ENCODE results near the gene SPDYE6.
"Not testable (repeated sequence)": the region's sequence is repeated elsewhere in the genome, so short reads cannot be mapped to it uniquely, and the experiment has no call there.

SPDYE6 gene

GRCh38 chr7:102317231-102318059 lies 38.8 kb downstream of the SPDYE6 start:
- DNase-seq: no peak
- no peak for ATAC-seq

GRCh38 chr7:102313997-102314780 lies 42.1 kb downstream of the SPDYE6 start:
- ATAC-seq (no peak), DNase-seq (no peak)

- no peak for ATAC-seq
- no peak for DNase-seq
Observed at GRCh38 chr7:102312317-102312716, 43.9 kb downstream of the SPDYE6 start.

GRCh38 chr7:102310414-102310815 lies 45.8 kb downstream of the SPDYE6 start:
- ATAC-seq (no peak), DNase-seq (no peak)

- DNase-seq: peak; percentile 47
Observed at GRCh38 chr7:102306916-102307677, 49.1 kb downstream of the SPDYE6 start.

GRCh38 chr7:102305414-102306268 lies 50.6 kb downstream of the SPDYE6 start:
- ATAC-seq (no peak), DNase-seq (no peak)

More at GRCh38 chr7:102306916-102307677, 49.1 kb downstream of the SPDYE6 start:
- ATAC-seq: peak; percentile 51

- ATAC-seq (no peak), DNase-seq (no peak)
Observed at GRCh38 chr7:102304668-102305067, 51.6 kb downstream of the SPDYE6 start.

GRCh38 chr7:102303669-102304422 lies 52.4 kb downstream of the SPDYE6 start:
- ATAC-seq (no peak), DNase-seq (no peak)

- no peak for DNase-seq
Observed at GRCh38 chr7:102302025-102302424, 54.2 kb downstream of the SPDYE6 start.

GRCh38 chr7:102301367-102301766 lies 54.9 kb downstream of the SPDYE6 start:
- ATAC-seq: not testable (repeated sequence)

More at GRCh38 chr7:102302025-102302424, 54.2 kb downstream of the SPDYE6 start:
- ATAC-seq: no peak

GRCh38 chr7:102300643-102301221 lies 55.5 kb downstream of the SPDYE6 start:
- ATAC-seq (no peak), DNase-seq (no peak)

More at GRCh38 chr7:102301367-102301766, 54.9 kb downstream of the SPDYE6 start:
- DNase-seq: not testable (repeated sequence)

GRCh38 chr7:102297487-102298218 lies 58.6 kb downstream of the SPDYE6 start:
- ATAC-seq: no peak
- DNase-seq: no peak

- ATAC-seq (no peak), DNase-seq (no peak)
Observed at GRCh38 chr7:102296514-102296913, 59.7 kb downstream of the SPDYE6 start.

- DNase-seq (no peak), ATAC-seq (no peak)
Observed at GRCh38 chr7:102296179-102296438, 60.1 kb downstream of the SPDYE6 start.

Measured in stimulated activated naive CD8-positive, alpha-beta T cell treated with anti-CD3 and anti-CD28 coated beads, Interleukin-15, Interleukin-2, amounts not matched to agents 100 U/mL and 50 U/mL, for 24 hours (primary cell).